A375 (cell line): ENCODE data around the gene MINDY4. TPM values are rescaled to one million over a fixed set of nuclear protein-coding genes. Genes with fewer than 3 reads are reported as not detected.

Experiments used
- total RNA-seq: library from RNA; depleted of rRNA; stranded (reverse); fragments of >200 nt; shearing (Covaris generic); gene quantifications from 2 replicates; pipeline ENCODE4 v1.2.3, GENCODE V29; 2014; rRNA removed

The MINDY4 gene
- 12.3 and 14.1 TPM in 2 replicates for total RNA-seq

DNA sequence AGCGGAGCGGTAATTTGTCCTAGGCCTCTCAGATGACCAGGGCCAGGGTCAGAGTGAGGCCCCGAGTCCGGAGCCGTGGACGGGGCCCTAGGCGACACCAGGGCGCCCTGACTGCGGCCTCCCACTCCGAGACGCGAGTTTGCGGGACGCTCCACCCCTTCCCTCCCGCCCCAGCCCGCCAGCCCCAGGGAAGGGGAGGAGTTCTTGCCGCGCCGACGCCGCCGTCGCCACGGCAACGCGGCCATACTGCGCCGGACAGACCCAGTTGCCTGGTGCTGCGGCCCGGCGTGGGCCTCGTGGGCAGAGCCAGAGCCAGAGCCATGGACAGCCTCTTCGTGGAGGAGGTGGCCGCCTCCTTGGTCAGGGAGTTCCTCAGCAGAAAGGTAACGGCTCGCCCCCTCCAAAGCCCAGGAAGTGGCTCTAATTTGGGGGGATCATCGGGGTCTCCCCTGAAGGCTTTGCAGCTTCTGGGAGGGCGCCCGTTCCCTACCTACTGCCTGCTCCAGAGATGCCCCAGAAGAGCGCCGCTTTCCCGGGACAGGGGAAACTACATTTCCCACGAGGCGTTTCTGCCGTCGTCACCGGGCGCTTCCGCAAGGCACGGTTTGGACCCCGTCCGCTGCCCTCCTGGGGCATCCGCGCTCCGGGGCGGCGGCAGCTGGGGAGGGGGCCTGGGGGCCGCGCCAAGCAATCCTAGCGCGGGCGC lies at the start of gene MINDY4:
Gene MINDY4, plus strand, starts transcription at position 244 of the 706 bp plus-strand sequence. Its CDS starts 77 bp downstream, at position 321.

DNA sequence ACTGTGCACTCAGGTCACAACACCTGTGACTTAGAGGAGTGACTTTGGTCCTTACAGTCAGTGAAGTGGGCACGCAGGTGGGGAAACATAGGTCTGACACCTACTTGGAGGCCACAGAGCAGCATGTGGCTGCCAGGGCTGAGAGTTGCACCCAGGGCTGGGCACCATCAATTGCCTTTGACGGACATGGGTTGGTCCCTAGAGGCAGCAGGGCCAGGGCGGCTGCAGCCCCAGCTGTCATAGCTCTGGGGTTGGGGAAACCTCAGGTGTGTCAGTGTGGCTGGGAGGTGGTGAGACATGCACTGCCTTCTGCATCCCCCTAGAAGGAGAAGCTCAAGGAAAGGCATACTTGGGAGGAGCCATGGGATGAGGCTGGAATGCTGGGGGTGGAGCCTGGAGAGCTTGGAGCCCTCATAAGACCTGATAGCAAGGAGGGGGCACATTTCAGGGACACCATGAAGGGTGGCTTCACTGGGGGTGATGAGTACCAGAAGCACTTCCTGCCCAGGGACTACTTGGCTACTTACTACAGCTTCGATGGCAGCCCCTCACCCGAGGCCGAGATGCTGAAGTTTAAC lies 19.4 kb upstream of the MINDY4 start, which contains the start of gene INMT:
Gene INMT, plus strand, starts transcription at position 440 of the 578 bp plus-strand sequence. Its CDS starts 16 bp downstream, at position 456.

DNA sequence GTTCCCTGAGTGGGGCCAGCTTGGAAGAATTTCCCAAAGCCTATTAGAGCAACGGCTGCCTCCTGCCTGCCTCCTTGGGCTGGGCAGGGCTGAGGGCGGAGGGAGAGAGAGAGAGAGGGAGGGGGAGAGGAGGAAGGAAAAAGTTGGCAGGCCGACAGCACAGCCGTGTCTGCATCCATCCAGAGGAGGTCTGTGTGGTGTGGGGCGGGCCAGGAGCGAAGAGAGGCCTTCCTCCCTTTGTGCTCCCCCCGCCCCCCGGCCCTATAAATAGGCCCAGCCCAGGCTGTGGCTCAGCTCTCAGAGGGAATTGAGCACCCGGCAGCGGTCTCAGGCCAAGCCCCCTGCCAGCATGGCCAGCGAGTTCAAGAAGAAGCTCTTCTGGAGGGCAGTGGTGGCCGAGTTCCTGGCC lies 140.3 kb downstream of the MINDY4 start, which contains the start of gene AQP1:
Gene AQP1, plus strand, starts transcription at position 293 of the 409 bp plus-strand sequence. Its CDS starts 57 bp downstream, at position 350.

Other genes starting within 250 kb of the MINDY4 start
- 238 and 330 TPM in 2 replicates for gene GARS1, start 176.5 kb upstream of the MINDY4 start, total RNA-seq
- gene CRHR2, start 89.0 kb upstream of the MINDY4 start, total RNA-seq, result not detected in 2 replicates
- 0.11 and 0.42 TPM in 2 replicates for gene INMT, start 19.3 kb upstream of the MINDY4 start, total RNA-seq
- 1.2 TPM in 2 replicates for gene AQP1, start 140.4 kb downstream of the MINDY4 start, total RNA-seq
- gene GHRHR, start 192.5 kb downstream of the MINDY4 start, total RNA-seq, result not detected in 2 replicates